Frontal cortex (tissue), 4 donors: ENCODE data around the gene TNFAIP2. TPM values are rescaled to one million over a fixed set of nuclear protein-coding genes. Genes with fewer than 3 reads are reported as not detected.

Source experiments
- DNase-seq, 2 donors: peaks; one replicate each; pipeline ENCODE4 v3.0.0; 2012; ENCODE audit warnings: low spot score in 2 of 2
- FAIRE-seq: peaks from 2 replicates; lab custom pipeline; 2012; peaks lifted over from hg19 to GRCh38; lab: Jason Lieb, UNC
- total RNA-seq: library from RNA; depleted of rRNA; stranded (reverse); fragments of >200 nt; gene quantifications from one replicate; pipeline ENCODE4 v1.2.3, GENCODE V29; 2014
- donor health status: control.
- donor health status: control.
- donor health status: control.

The TNFAIP2 gene, protein sequence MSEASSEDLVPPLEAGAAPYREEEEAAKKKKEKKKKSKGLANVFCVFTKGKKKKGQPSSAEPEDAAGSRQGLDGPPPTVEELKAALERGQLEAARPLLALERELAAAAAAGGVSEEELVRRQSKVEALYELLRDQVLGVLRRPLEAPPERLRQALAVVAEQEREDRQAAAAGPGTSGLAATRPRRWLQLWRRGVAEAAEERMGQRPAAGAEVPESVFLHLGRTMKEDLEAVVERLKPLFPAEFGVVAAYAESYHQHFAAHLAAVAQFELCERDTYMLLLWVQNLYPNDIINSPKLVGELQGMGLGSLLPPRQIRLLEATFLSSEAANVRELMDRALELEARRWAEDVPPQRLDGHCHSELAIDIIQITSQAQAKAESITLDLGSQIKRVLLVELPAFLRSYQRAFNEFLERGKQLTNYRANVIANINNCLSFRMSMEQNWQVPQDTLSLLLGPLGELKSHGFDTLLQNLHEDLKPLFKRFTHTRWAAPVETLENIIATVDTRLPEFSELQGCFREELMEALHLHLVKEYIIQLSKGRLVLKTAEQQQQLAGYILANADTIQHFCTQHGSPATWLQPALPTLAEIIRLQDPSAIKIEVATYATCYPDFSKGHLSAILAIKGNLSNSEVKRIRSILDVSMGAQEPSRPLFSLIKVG
- total RNA-seq, result 11.8 TPM

DNA sequence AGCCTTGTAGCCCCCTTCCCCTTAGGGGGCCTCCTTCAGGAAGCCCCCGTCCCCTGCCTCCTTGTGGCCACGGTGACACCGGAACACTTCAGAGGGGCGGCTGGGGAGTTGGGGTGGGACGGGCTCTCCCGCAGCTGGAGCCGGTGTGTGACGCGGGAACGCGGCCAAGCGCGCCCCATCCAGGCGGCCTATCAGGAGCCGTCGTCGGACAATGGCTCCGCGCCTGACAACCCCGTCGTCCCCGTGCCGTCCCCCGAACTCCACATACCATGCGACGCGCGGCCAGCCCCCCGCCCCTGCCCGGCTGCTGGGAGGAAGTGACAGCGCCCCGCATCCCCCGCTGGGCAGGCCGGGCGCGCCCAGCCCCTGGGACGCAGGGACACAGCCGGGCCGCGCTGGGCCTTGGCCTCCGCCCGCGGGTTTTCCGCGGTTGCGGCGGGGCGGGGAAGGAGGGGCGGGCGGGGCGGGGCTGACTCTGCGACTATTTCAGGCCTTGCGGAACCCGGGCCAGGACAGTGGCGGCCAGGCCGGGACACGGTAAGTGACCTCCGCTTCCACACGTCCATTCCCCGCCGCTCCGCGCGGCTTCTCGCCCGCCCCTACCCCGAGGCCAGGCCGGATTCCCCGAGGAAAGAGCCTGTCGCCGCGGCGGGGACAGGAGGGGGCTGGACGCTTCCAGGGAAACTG lies at the start of gene TNFAIP2:
Gene TNFAIP2, plus strand, starts transcription at position 515 of the 687 bp plus-strand sequence. CDS start 2,997 bp downstream, outside the sequence.
- FAIRE-seq, result no peak

DNA sequence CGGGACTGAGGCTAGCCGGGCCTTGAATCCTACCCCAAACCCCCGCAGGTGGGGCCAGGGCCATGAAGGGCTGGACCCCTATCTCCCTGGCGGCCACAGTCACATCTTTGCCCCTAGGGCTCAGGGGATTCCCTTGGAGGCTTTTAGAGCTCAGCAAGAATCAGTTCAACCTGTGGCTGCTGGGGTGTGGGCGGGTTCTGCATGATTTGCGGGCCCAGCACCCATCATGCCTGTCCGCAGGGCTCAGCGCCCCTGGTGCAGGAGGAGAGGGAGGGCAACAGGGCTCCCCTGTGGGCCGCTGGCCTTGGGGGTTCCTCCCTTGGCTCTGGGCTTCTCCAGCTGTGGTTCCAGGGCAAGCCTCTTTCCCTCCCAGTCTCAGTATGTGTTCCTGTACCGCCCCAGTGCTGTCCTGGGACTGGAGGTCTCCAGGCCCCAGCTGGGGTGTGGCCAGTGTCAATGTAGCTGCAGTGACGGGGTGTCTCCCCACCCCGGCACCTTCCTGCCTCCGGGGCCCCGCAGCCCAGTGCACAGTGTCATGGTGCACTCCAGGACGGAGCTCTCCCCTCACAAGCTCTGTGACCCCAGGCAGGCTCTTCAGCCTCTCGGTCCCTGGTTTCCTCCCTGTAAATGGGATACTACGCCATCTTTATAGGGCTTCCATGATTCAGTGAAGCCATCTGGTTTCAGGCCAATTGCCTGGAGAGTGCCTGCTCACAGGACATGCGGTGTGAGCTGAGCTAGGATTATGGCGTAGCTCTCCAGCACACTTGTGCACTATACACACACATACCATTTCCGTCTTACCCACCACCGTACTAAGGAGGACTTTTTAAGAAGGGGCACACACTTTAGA lies 49.2 kb upstream of the TNFAIP2 start:
- FAIRE-seq (no peak), DNase-seq (peak in 1 of 2 donors; percentile 7)

More for the DNA sequence above, at the start of gene TNFAIP2:
- no peak for DNase-seq

DNA sequence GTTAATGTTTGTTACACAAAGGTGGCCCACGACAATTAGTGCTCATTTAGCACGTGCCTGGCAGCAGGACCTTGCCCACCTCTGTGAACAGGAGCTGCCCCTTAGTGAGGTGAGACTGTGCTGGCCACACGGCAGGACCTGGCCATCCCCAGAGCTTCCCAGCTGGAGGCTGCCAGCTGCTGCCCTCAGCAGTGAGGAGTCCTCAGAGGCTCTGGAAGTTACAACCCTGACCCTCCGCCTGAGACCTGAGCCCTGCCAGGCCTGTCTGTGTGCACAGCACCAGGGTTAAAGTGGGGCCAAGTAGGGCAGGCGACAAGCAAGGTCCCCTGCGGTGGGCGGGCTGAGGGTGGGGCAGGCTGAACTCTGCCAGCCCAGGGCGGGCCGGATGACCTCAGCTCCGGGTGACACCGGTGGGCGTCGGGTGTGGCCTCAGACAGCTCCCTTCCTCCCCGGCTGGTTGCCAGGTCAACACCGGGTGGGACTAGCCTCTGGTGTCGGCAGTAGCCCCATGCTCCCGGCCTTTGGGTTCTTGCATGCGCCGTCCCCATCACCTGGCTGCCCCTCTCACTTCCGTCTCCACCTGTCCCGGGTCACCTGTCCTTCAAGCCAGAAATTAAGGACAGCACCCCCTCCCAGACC lies 48.4 kb upstream of the TNFAIP2 start:
- no peak for FAIRE-seq
- peak in 1 of 2 donors; percentile 37 for DNase-seq

DNA sequence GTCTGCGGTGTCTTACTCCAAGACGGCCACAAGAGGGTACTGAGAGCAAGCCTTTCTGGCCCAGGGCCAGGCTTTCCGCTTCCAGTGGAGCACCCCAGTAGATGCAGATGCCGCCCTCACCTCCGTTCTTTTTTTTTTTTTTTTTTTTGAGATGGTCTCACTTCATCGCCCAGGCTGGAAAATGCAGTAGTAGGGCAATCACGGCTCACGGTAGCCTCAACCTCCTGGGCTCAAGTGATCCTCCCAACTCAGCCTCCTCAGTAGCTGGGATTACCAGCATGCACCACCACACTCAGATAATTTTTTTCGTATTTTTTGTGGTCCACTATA lies 44.9 kb upstream of the TNFAIP2 start:
- FAIRE-seq (no peak), DNase-seq (peak; percentile 79 to 86)

DNA sequence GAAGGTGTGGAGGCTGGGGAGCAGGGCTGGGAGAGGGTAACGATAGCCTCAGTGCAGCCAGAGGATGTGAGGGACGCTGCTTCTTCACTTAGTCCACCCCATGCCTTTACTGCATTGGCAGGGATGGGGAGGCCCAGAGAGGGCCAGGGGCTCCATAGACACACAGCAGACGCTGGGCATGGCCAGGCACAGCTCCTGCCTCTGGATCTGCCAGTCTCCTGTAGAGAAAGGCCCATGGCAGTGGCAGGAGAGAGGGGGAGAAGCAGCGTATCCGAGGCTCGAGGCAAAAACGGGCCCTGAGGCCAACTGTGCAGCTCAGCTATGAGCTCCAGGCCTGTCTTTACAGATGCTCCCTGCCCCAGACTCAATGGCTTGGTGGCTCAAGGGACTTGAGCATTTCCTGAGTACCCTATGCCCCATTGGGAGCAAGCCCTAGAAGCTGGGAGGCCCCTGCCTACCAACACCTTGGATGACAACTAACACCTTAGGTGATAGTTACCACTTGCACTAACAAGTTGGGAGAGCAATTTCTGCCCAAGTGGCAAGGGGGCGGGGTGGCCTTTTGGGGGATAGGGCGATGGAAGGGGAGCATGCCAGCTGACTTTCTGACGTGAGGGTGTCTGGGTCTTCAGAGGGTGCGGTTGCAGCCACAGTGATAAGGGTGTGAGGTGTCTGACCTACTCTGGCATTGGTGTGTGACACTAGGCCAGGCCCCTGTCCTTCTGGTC lies 44.2 kb upstream of the TNFAIP2 start:
- no peak for FAIRE-seq
- no peak for DNase-seq

DNA sequence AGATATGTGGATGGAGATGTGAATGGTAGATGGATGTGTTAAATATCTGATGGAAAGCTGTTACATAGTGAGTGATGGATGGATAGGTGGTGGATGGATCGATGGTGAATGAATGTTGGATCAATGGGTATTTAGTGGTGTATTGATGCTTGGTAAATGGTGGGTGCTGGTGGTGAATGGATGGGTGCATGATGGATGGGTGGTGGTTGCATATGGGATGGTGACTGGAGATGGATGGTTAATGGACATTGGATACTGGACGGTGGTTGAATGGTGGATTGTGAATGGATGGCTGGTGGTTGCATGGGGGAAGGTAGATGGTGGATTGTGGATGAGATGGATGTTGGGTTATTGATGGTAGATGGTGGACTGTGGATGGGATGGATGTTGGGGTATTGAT lies 41.3 kb upstream of the TNFAIP2 start:
- FAIRE-seq, result no peak
- no peak for DNase-seq

DNA sequence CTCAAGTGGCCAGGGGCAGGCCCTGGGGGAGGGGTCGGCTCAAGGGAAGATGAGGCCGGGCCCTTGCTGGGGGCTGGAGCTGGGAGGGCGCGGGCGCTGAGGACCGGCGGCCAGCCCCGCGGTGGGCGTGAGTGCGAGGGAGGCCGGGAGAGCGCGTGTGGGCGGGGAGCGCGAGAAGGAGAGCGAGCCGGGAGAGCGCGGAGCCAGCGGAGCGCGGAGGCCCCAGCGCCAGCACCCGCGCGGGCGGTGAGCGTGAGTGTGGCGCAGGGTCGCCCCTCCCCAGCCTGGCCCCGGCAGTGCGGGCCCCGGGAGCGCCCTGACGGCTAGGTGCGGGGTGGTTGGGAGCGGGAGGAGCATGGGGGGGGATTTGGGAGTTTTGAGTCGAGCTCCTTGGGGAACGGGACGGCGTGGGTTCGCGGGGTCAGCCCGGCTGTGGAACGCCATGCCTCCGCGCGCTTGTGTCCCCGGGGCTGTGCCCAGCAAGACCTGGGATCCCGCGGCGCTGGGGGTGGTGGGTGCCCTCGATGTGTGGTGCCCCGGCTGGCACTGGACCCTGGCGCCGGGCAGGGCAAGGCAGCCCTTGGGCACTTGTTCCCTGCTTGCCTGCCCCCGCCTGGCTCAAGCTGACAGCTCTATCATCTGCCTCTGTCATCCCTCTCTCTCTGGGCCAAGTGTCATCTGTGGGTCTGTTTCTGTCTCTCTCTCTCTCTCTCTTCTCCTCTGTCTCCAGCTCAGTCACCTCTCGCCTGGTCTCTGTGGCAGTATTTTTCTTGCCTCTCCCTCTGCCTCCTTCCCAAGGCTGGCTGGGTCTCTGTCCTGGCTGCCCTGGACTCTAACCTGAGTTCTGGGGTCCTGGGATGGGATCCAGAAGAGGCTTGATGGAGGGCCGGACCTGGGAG lies 39.0 kb upstream of the TNFAIP2 start, which contains the start of gene LBHD2:
Gene LBHD2, plus strand, starts transcription at position 190 of the 899 bp plus-strand sequence. CDS start 1,803 bp downstream, outside the sequence.
- peak in 1 of 2 donors; percentile 61 for DNase-seq
- no peak for FAIRE-seq

DNA sequence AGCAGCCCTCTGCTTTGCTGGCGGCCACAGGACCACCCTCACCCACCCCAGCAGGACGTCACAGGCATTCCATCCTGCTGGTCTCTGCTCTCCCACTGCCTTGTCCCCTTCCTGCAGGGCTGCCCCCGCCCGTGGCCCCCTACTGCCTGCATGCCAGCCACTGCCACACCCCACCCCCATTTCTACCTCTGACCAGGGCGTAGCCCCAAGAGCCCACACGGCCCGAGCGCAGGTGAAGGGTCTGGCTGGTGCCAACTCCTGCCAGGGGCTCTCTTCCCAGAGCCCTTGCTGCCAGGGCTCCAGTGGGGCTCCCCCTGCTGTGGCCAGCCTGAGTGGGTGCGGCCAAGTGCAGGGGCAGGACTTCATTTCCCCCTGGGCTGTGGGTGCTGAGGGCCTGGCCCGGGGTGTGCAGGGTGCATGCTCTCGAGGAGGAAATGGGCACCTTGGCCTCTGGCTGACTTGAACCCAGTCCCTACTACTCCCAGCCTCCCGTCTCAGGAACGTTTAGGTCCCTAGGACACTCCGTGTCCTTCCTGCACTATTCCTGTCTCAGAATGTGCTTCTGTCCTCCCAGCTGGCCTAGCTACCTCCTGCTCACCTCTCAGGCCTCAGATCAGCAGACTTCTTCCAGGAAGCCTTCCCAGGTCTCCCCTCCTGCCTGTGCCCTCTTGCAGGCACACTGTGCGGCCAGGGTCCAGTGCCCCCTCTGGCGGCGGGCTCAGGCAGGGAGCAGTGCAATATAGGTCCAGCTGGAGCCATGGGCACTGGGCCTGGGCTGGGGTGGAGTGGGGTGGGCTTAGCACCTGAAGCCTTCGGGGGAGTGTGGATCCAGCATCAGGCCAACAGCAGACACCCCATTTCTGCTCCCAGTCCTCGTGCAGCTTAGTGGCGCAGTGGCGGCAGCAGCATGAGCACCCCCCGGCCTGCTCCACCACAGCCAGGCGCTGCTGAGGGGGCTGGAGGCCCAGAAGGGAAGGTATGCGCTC lies 37.9 kb upstream of the TNFAIP2 start:
- FAIRE-seq (no peak), DNase-seq (no peak)

DNA sequence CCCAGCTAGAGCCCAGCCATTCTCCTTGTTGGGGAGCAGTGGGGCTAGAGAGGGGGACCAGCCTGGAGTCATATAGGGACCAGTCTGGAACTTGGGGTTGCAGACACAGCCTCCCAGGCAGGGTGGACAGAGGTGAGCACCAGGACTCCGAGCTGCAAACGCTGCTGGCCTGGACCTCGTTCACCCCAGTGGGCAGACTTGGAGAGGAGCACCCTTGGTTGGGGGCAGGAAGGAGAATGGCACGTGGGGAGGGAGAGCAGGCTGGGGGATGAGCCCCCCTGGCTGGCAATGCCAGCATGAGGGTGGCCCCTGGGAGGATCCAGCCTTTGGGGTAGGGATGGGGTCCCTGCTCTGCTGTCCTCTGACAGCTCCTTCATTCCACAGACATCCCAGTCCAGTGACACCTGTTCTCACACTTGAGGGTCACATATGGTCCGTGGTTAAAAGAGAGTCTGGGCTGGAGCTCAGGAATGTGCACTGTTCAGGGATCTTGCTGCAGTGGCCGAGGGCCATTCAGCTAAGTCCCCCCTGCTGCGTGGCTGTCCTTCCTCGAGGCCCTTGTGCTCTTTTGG lies 36.4 kb upstream of the TNFAIP2 start:
- FAIRE-seq (no peak), DNase-seq (no peak)

DNA sequence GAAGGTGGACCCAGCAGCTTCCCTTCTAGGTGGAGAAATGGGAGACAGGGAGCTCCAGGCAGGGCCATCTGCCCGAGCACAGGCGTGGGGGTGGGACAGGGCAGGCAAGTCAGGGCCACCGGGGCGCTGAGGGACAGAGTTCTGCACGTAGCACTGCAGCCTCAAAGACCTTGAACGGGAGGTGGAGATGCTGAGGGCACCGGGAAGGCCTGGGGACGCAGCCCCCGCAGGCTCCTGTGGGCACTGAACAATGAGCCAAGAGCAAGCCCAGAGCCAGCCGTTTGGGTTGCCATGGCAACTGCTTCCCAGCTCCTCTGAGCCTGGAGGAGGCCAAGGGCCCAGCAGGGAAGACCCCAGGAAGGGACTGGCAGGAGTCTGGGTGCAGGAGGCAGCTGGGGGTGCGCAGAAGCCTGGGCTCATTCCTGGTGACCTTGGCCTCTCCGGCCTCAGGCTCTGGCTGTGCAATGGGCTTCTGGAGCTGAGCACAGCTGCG lies 35.9 kb upstream of the TNFAIP2 start:
- FAIRE-seq (no peak), DNase-seq (no peak)

DNA sequence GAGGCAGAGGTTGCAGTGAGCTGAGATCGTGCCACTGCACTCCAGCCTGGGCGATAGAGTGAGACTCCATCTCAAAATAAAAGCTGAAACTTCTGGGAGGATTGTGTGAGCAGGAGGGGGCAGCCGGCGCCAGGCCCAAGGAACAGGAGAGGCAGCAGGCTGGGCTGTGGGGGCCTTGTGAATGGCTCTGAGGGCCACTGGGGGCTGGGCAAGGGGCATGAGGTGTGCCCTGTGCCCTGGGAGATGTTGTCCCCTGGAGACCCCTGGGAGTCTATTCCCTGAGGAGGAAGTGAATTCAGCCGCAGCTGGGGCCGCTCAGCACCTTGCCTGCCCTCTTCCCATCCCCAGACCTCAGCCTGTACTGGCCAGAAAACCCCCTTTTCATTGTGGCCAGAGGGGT lies 34.3 kb upstream of the TNFAIP2 start:
- no peak for DNase-seq

DNA sequence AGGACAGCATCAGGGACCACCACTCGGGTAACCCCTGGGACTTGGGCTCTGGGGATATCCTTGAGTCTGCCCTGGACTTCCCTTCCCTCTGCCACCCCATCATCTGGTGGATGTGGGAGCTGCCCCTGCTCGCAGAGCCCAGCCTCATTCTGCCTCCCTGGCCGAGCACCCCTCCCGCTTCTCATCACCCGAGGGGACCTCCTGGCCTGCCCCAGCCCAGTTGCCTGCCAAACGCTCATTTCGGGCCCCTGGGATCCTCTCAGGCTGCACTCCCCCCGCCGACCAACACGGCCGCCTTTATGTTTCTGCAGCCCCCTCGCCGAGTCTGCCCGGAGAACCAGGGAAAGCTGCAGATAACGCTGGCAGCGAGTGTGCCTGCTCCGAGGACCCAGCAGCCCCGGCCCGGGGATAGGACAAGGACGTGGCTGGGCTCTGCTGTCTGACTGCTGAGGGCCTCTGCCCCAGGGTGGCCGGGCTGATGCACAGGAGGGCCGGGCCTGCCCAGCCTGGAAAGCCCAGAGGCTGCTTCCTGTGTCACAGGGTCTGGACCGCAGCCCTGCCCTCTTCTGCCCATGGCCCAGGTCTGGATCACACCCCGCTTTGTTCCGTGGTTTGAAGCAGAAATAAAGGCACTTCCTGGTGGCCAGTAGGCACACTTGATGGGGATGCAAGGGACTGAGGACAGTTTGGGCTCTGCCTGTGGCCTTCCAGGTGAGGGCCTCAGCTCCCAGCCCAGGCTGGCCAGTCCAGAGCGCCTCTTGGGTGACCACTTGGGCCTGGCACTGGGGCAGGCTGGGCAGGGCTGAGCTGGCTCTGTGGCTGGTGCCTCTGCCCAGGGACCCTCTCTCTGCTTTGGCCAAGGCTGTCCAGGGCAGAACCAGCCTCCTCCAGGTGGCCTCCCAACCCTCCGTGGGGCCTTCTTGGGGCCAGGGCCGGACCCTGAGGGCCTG lies 33.6 kb upstream of the TNFAIP2 start:
- DNase-seq, result no peak
- FAIRE-seq, result no peak

More for the DNA sequence above, 34.3 kb upstream of the TNFAIP2 start:
- FAIRE-seq, result no peak

DNA sequence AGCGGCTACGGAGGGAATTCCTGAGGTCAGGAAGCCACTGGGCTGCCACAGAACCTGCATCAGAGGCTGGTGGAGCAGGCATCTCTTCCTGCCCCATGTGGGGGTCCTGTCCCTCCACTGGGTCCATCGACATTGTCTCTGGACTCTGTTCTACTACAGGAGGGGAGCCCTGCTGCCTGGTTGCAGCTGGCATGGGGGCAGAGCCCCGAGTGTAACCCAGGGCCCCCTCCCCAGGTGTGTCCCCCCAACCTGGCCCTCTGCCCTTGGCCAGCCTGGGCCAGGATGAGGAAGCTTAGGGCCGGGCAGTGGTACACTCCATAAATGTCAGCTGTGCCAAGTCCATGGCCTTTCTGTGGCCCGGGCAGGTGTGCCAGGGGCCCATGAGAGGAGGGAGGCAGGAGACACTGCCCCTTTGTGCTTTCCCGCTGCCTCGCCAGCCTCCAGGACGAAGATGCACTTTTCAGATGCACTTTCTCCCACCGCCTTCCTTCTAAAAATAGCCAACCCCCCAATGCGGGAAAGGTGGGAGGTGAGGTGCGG lies 32.7 kb upstream of the TNFAIP2 start:
- DNase-seq, result no peak
- FAIRE-seq, result no peak

DNA sequence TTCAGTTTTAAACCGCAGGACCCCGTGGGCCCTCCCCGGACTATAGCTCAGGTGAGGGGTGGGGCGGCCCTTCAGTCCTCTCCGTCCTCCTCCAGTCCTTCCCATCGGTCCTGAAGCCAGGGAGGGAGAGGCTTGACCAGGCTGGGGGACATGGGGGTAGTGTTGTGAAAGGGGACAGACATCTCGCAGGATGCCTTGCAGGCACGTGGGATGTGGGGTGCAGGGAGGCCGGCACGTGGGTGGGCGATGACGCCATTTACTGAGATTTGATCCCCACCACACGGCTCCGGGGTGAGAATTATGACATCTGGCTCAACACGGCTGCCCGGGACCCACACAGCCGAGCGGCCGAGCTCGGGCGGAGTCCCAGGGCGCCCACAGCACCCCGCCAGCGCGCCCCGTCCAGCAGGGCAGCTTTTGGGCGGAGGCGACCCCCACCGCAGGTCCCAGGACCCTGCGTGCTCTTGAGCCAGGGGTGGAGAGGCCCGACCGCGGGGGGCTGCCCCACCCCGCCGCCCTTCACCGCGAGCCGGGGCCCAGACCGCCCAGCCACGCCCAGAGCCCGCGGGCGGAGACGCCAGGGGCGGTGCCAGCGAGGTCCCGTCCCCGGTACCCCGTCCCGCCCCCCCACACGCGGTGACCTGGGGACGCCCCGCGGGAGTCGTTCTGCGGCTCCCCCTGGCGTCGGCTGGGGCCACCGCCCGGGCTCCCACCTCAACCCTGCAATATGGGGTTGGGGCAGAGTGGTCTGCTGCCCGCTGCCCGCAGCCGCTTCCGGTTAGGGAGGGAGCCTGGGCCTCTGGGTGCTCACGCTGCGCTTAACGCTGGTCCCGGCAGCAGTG lies 32.0 kb upstream of the TNFAIP2 start:
- DNase-seq (peak; percentile 70 to 79), FAIRE-seq (no peak)
